Endothelial cell of umbilical vein (primary cell): ENCODE results near the gene ELOVL4. TPM values are rescaled to one million over a fixed set of nuclear protein-coding genes. Genes with fewer than 3 reads are reported as not detected.

Experiments used
- BruUV-seq: library from RNA; stranded (reverse); fragments of 400-500 nt; replicated peaks from 2 replicates; lab custom pipeline; 2021; lab: Mats Ljungman, UMichigan
- CTCF ChIA-PET: fragments of 300-600, 350-600 bp; sonication (Branson Sonifier 250); formaldehyde crosslinking; loops from one replicate; lab custom pipeline; 2021; ENCODE audit warnings: antibody characterized with exemption, inconsistent platforms; lab: Charles Lee
- POLR2A ChIA-PET: fragments of 300-600, 350-600 bp; sonication (Branson Sonifier 250); formaldehyde crosslinking; loops from one replicate; lab custom pipeline; 2021; ENCODE audit warnings: antibody characterized with exemption, inconsistent platforms; lab: Charles Lee
- DNase-seq: peaks from one replicate; pipeline ENCODE4 v3.0.0-alpha.2; 2011; ENCODE audit warnings: low read depth, low spot score
- FAIRE-seq: peaks from 2 replicates; lab custom pipeline; 2011; peaks lifted over from hg19 to GRCh38; lab: Jason Lieb, UNC
- H2AFZ ChIP-seq: 2 replicates; pipeline ENCODE4 v1.6.0; 2012; ENCODE audit warnings: low read depth, low read length, control low read depth, inconsistent platforms
- H3K27ac ChIP-seq: 2 replicates; pipeline ENCODE4 v1.5.1; 2011; ENCODE audit warnings: low read depth, mild to moderate bottlenecking, control low read depth, low read length, moderate library complexity; ENCODE audit not compliant: insufficient read depth
- H3K27me3 ChIP-seq, 2 experiments: 2 replicates each; pipeline versions ENCODE4 v1.6.0 to v1.6.1; 2011; ENCODE audit warnings: low read length in 2 of 2, mixed read lengths in 1 of 2; ENCODE audit not compliant: control insufficient read depth in 2 of 2, insufficient read depth in 2 of 2
- H3K36me3 ChIP-seq, 2 experiments: 2 replicates in 1 of 2; 3 replicates in 1 of 2; pipeline ENCODE4 v1.5.1; 2011; ENCODE audit warnings: low read length in 2 of 2, mild to moderate bottlenecking in 1 of 2, moderate library complexity in 1 of 2; ENCODE audit not compliant: control insufficient read depth in 2 of 2, insufficient read depth in 2 of 2; ENCODE audit errors: extremely low read depth in 1 of 2
- H3K4me1 ChIP-seq: 3 replicates; pipeline ENCODE4 v1.5.1; 2011; ENCODE audit warnings: mild to moderate bottlenecking, low read length; ENCODE audit not compliant: control insufficient read depth, insufficient read depth; ENCODE audit errors: extremely low read depth
- H3K4me2 ChIP-seq: 2 replicates; pipeline ENCODE4 v1.6.1; 2011; ENCODE audit warnings: low read length, control low read depth, mixed read lengths; ENCODE audit not compliant: insufficient read depth
- H3K4me3 ChIP-seq, 3 experiments: fragments of 200-600 bp in 1 of 3; sonication (generic), shearing (Covaris generic) in 1 of 3; replicated peaks in 1 of 3; 2 replicates each; pipeline ENCODE4 v1.5.1; 2011 to 2016; ENCODE audit warnings: control low read depth in 3 of 3, low read length in 3 of 3, mild to moderate bottlenecking in 2 of 3, inconsistent platforms in 1 of 3, low read depth in 1 of 3, moderate library complexity in 1 of 3; ENCODE audit not compliant: insufficient read depth in 1 of 3
- H3K79me2 ChIP-seq: 2 replicates; pipeline ENCODE4 v1.6.0; 2012; ENCODE audit warnings: low read length, inconsistent platforms; ENCODE audit not compliant: control insufficient read depth, insufficient read depth
- H3K9ac ChIP-seq: replicated peaks from 2 replicates; pipeline ENCODE3; 2011; ENCODE audit warnings: low read length, control low read depth; ENCODE audit not compliant: insufficient read depth; ENCODE audit errors: extremely low read depth
- H3K9me1 ChIP-seq: replicated peaks from 3 replicates; pipeline ENCODE4 v1.6.0; 2011; ENCODE audit warnings: mild to moderate bottlenecking, low read length; ENCODE audit not compliant: control insufficient read depth, insufficient read depth; ENCODE audit errors: extremely low read depth
- H3K9me3 ChIP-seq: replicated peaks from 2 replicates; pipeline ENCODE4 v1.5.1; 2012; ENCODE audit warnings: low read length, inconsistent platforms; ENCODE audit not compliant: control insufficient read depth, insufficient read depth
- H4K20me1 ChIP-seq: replicated peaks from 2 replicates; pipeline ENCODE3; 2011; ENCODE audit warnings: mild to moderate bottlenecking, low read length; ENCODE audit not compliant: control insufficient read depth, insufficient read depth; ENCODE audit errors: extremely low read depth
- EZH2 ChIP-seq: IDR thresholded peaks from 2 replicates; pipeline ENCODE4 v1.6.1; 2012; ENCODE audit warnings: borderline replicate concordance, low read depth, mild to moderate bottlenecking, moderate library complexity, low read length, inconsistent platforms; ENCODE audit not compliant: severe bottlenecking
- FOS ChIP-seq: IDR thresholded peaks from 2 replicates; pipeline ENCODE4 v1.6.1; 2011; ENCODE audit warnings: mild to moderate bottlenecking, low read length, moderate library complexity, borderline replicate concordance; ENCODE audit not compliant: insufficient read depth
- GATA2 ChIP-seq: IDR thresholded peaks from 2 replicates; pipeline ENCODE4 v1.7.0; 2011; ENCODE audit warnings: low read depth, mild to moderate bottlenecking, moderate library complexity, mixed read lengths, low read length; ENCODE audit not compliant: insufficient read length, insufficient read depth
- JUN ChIP-seq: IDR thresholded peaks from 2 replicates; pipeline ENCODE4 v1.6.1; 2011; ENCODE audit warnings: borderline replicate concordance, low read depth; ENCODE audit not compliant: insufficient read length, insufficient read depth
- MYC ChIP-seq: IDR thresholded peaks from one replicate; pipeline ENCODE4 v1.6.1; 2011; ENCODE audit warnings: mild to moderate bottlenecking, low read depth, low read length
- POLR2A ChIP-seq: IDR thresholded peaks from 2 replicates; pipeline ENCODE4 v1.6.1; 2012; ENCODE audit warnings: low read depth, mild to moderate bottlenecking, control low read depth, low read length
- POLR2AphosphoS5 ChIP-seq: IDR thresholded peaks from 2 replicates; pipeline ENCODE4 v1.6.1; 2012; ENCODE audit warnings: low read depth, mild to moderate bottlenecking, control low read depth, low read length, moderate library complexity; ENCODE audit not compliant: insufficient read depth
- dilution Hi-C: fragments of 300-500 bp; cut with MboI; formaldehyde crosslinking; loops from one replicate; pipeline ENCODE4 v1.15.0; 2019; ENCODE audit warnings: low sequenced_read_pairs; ENCODE audit not compliant: extremely low pct_ligation_motif_present
- intact Hi-C: fragments of 100-400 bp; cut with micrococcal nuclease; formaldehyde crosslinking; loops from one replicate; pipeline ENCODE4 v1.10.0; 2022
- polyA plus RNA-seq, 4 experiments: library from polyadenylated mRNA; depleted of rRNA in 3 of 4; stranded (reverse) in 3 of 4; unstranded in 1 of 4; fragments of >200 nt; gene quantifications; 2 replicates each; pipeline versions ENCODE4 v1.2.1 to v1.2.3, GENCODE V29; 2011 to 2012; ENCODE audit warnings: missing spikeins in 1 of 4
- total RNA-seq: library from RNA; stranded (reverse); gene quantifications from 2 replicates; pipeline ENCODE4 v1.2.3, GENCODE V29; 2021
- TF ChIP-seq, protein P1 (sequence below): IDR thresholded peaks from 2 replicates; pipeline ENCODE4 v1.6.1; 2011; ENCODE audit not compliant: insufficient read depth, insufficient read length
- TF ChIP-seq, protein P2 (sequence below), 2 donors: IDR thresholded peaks; 1 replicate in 1 of 2; 2 replicates in 1 of 2; pipeline ENCODE4 v1.5.1; 2011; ENCODE audit warnings: low read length in 2 of 2, mild to moderate bottlenecking in 2 of 2, moderate library complexity in 2 of 2, control low read depth in 1 of 2, inconsistent platforms in 1 of 2, low read depth in 1 of 2; ENCODE audit not compliant: insufficient read depth in 1 of 2; ENCODE audit errors: extremely low read depth in 1 of 2

The ELOVL4 gene
- total and polyA plus RNA-seq, 2 donors (not counting 3 experiments of a cell fraction or from before 2014, with no cell fraction given) = 0.98 to 3.3 TPM

DNA sequence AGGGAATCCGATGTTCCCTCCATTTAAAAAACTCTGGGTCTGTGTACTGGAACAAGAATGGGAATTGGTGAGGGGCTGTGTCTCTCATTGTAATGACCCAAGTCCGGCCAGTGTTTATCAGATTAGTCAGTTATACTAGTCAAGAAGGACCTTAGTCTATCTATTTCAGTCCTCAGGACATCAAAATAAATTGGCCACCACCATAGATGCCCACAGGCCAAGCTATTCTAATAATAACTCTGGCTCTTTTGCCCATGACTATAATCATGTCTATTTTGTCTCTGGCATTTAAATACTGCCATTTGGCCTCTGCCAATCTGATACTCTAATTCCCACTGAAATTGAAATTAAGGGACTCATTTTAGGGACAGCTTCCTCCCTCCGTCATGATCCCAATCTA is 37.8 kb downstream of the ELOVL4 start:
- Histone ChIP-seq H3K4me3 (no peak overlapping the region), H3K27me3 (peaks cover 5 to 9% of the 10 kb centered on the region in 2 experiments), H3K4me1 (no peaks in the 10 kb centered on the region), H4K20me1 (no peaks in the 10 kb centered on the region), H3K36me3 (no peaks in the 10 kb centered on the region), H3K9ac (no peak overlapping the region), H3K79me2 (no peaks in the 10 kb centered on the region), H2AFZ (no peak overlapping the region), H3K9me1 (no peaks in the 10 kb centered on the region), H3K9me3 (no peaks in the 10 kb centered on the region), H3K4me2 (no peak overlapping the region), H3K27ac (no peak overlapping the region)
- no peak for FAIRE-seq
- dilution Hi-C loops = no loop called here
- no peak for DNase-seq
- TF ChIP-seq EZH2 (no peak), POLR2A (no peak), POLR2AphosphoS5 (no peak), MYC (no peak), JUN (no peak), FOS (no peak), GATA2 (no peak)
- TF ChIP-seq, protein P1, sequence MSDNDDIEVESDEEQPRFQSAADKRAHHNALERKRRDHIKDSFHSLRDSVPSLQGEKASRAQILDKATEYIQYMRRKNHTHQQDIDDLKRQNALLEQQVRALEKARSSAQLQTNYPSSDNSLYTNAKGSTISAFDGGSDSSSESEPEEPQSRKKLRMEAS = no peak
- TF ChIP-seq, protein P2, sequence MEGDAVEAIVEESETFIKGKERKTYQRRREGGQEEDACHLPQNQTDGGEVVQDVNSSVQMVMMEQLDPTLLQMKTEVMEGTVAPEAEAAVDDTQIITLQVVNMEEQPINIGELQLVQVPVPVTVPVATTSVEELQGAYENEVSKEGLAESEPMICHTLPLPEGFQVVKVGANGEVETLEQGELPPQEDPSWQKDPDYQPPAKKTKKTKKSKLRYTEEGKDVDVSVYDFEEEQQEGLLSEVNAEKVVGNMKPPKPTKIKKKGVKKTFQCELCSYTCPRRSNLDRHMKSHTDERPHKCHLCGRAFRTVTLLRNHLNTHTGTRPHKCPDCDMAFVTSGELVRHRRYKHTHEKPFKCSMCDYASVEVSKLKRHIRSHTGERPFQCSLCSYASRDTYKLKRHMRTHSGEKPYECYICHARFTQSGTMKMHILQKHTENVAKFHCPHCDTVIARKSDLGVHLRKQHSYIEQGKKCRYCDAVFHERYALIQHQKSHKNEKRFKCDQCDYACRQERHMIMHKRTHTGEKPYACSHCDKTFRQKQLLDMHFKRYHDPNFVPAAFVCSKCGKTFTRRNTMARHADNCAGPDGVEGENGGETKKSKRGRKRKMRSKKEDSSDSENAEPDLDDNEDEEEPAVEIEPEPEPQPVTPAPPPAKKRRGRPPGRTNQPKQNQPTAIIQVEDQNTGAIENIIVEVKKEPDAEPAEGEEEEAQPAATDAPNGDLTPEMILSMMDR (IDR thresholded peaks at IDR 0.05; ENCODE audit: extremely low read depth in 1 of 2, insufficient read depth in 1 of 2, low read depth in 1 of 2, low read length in 2 of 2) = no peak
- POLR2A ChIA-PET = no interaction called here
- intact Hi-C loops = no loop called here
- BruUV-seq = no TSS peak
- CTCF ChIA-PET = no interaction called here
